ENCODE data around the gene ATXN7L1.
A peak's percentile ranks its signal among the peaks of the same experiment; 100 is the strongest.

Gene ATXN7L1

DNA sequence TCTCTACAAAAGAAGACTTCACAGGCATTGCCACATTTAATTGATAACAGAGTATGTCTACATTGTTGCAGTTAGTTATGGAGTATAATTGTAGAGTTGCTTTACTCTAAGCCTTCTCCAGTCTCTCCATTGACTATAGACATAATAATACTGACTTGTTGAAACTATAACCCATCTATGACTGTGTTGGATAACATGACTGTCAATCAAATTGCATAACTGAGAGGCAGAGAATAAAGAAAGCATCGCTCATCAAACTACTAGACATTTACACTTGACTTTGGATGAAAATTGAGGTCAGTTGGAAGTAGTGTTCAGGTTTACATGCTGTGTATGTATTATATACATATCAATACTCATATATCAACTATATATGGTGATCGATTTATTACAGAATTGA lies 3.4 kb upstream of the ATXN7L1 start:
- H3K27me3 Mint-ChIP-seq (ENCODE audit: low read depth, poor library complexity): peaks cover 37% of the 10 kb centered on the region
- H3K9me3 Mint-ChIP-seq: peaks cover 14% of the 10 kb centered on the region

DNA sequence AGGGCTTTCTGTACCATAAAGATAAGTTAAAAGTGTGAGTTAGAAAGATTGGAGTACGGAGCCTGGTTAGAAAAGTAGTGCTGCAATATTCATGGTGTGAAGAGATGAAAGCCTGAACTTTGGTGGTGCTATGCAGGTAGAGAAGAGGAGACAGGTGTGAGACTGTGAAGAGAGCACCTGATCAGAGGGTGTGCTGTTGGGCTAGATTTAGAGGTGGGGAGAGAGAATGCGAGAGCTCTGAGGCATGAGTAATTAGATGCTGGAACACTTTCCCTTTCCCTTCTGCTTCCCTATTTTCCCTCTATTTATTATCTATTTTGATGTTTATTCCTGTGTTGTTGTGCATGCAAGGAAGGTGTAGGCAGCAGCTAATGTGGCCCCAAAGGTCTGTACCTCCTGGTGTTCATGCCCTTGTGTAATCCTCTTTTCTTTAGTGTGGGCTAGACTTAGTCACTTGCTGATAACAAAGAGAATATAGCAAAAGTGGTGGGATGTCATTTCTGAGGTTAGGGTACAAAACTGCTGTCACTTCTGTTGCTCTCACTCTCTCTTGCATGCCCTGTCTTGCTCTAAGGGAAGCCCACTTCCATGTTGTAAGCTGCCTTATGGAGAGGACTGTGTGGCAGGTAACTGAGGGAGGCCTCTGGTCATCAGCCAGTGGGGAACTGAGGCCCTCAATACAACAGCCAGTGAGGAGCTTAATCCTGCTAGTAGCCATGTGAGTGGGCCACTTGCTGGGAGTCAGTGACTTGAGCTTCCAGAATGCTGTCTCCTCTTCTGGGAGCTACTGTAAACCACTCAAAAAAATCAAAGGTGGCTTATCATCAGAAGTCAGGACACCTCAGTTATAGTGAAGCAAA lies 2.6 kb upstream of the ATXN7L1 start:
- peaks cover 15% of the 10 kb centered on the region for H3K36me3 Mint-ChIP-seq (ENCODE audit: low read depth)
- H3K4me1 Mint-ChIP-seq: peaks cover 36% of the 10 kb centered on the region
- TF ChIP-seq, protein P1, sequence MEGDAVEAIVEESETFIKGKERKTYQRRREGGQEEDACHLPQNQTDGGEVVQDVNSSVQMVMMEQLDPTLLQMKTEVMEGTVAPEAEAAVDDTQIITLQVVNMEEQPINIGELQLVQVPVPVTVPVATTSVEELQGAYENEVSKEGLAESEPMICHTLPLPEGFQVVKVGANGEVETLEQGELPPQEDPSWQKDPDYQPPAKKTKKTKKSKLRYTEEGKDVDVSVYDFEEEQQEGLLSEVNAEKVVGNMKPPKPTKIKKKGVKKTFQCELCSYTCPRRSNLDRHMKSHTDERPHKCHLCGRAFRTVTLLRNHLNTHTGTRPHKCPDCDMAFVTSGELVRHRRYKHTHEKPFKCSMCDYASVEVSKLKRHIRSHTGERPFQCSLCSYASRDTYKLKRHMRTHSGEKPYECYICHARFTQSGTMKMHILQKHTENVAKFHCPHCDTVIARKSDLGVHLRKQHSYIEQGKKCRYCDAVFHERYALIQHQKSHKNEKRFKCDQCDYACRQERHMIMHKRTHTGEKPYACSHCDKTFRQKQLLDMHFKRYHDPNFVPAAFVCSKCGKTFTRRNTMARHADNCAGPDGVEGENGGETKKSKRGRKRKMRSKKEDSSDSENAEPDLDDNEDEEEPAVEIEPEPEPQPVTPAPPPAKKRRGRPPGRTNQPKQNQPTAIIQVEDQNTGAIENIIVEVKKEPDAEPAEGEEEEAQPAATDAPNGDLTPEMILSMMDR (IDR thresholded peaks at IDR 0.05): no peak
- DNase-seq: no peak
- H3K4me3 Mint-ChIP-seq: peak overlapping the region; percentile 93
- peaks cover 11% of the 10 kb centered on the region for H3K9me3 Mint-ChIP-seq
- H3K27ac Mint-ChIP-seq: no peak overlapping the region
- peaks cover 37% of the 10 kb centered on the region for H3K27me3 Mint-ChIP-seq (ENCODE audit: low read depth, poor library complexity)

More for the DNA sequence above, 3.4 kb upstream of the ATXN7L1 start:
- H3K4me3 Mint-ChIP-seq: no peak overlapping the region
- peaks cover 7% of the 10 kb centered on the region for H3K36me3 Mint-ChIP-seq (ENCODE audit: low read depth)
- TF ChIP-seq, protein P1 (IDR thresholded peaks at IDR 0.05): no peak
- no peak overlapping the region for H3K27ac Mint-ChIP-seq
- peaks cover 36% of the 10 kb centered on the region for H3K4me1 Mint-ChIP-seq
- DNase-seq: no peak

DNA sequence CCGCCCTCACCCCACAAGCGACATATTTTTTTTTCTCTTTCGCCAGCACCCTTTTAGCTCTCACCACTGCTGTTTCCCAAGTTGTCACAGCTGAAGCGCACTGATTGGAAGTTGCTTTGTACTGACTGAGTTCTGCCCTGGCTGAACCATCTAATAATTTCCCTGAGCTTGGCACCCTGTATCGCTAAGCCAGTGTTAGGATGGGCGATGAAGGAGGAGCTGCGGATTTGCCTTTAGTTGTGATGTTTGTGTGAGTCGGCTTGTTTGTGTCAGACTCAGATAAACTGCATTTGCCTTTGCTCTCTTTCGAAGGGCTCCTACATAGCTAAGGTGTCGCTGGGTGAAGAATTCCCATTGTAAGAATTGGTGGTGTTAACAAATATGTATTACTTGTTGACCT lies 1.3 kb upstream of the ATXN7L1 start:
- TF ChIP-seq, protein P1 (IDR thresholded peaks at IDR 0.05): no peak
- Mint-ChIP-seq H3K36me3 (ENCODE audit: low read depth) (peaks cover 21% of the 10 kb centered on the region), H3K27me3 (ENCODE audit: low read depth, poor library complexity) (peaks cover 37% of the 10 kb centered on the region), H3K4me3 (peak overlapping the region; percentile 93), H3K9me3 (peaks cover 2% of the 10 kb centered on the region), H3K27ac (no peak overlapping the region), H3K4me1 (peaks cover 36% of the 10 kb centered on the region)
- DNase-seq: no peak

DNA sequence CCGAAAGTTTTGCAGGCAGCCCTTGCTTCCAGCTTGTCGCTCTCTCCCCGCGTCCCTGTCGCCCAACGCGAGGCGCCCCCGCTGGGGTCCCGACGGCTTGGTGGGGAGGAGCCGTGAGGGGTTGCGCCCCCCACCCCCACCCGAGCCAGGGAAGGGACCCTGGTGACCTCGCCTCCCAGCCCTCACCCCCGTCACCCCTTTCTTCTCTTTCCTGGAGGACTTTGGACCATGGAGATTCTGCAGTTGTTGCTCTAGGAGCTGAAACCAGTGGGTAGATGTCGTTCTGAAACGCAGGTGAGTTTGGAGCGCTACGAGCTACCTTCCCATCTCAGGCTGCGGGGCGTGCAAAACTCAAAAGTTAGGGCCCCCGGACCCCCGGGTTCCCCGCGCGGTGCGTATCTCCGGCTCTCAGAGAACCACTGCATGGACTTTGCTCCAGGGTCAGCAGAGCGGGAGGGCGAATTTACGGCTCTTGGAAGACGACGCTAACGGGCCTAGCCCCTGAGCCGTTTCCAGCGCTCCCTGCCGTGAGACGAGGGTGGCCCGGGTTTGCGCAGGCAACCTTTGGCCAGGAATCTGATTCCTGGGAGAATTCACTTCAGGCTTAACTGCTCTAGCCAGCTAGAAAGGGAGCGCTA lies 684 bp upstream of the ATXN7L1 start:
- H3K36me3 Mint-ChIP-seq (ENCODE audit: low read depth): peaks cover 28% of the 10 kb centered on the region
- peaks cover 32% of the 10 kb centered on the region for H3K27me3 Mint-ChIP-seq (ENCODE audit: low read depth, poor library complexity)
- H3K4me3 Mint-ChIP-seq: peak overlapping the region; percentile 93
- H3K27ac Mint-ChIP-seq: no peak overlapping the region
- TF ChIP-seq, protein P1 (IDR thresholded peaks at IDR 0.05): no peak
- peaks cover 4% of the 10 kb centered on the region for H3K9me3 Mint-ChIP-seq
- DNase-seq: peak; percentile 70
- peaks cover 36% of the 10 kb centered on the region for H3K4me1 Mint-ChIP-seq

DNA sequence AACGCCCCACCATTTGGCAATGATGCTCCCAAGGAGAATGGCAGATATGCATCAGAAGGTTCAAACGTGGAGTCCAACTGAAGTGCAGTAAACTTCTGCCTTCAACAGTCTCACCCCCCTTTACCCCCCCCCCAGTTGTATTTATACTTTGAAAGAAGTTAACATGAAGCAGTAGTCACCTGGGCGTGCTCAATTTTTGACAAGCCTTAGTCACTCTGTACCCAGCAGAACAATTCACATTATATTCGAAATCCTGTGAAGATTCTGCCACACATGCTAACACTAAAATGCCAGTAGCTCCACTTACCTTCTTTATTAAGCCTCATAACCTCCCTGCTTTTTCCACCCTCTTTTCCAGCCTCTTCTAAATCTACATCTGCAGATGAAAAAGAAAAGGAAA lies 894 bp downstream of the ATXN7L1 start:
- TF ChIP-seq, protein P1 (IDR thresholded peaks at IDR 0.05): no peak
- DNase-seq: no peak
- H3K27ac Mint-ChIP-seq: no peak overlapping the region
- H3K4me1 Mint-ChIP-seq: peaks cover 36% of the 10 kb centered on the region
- H3K27me3 Mint-ChIP-seq (ENCODE audit: low read depth, poor library complexity): peaks cover 28% of the 10 kb centered on the region
- peak overlapping the region; percentile 99 for H3K4me3 Mint-ChIP-seq
- H3K9me3 Mint-ChIP-seq: peaks cover 4% of the 10 kb centered on the region
- peaks cover 33% of the 10 kb centered on the region for H3K36me3 Mint-ChIP-seq (ENCODE audit: low read depth)

Measured in nephron progenitor cell (in vitro differentiated cells).